ENCODE data around the gene DNM1. TPM values are rescaled to one million over a fixed set of nuclear protein-coding genes. Genes with fewer than 3 reads are reported as not detected.

DNM1 gene
- total and polyA plus RNA-seq, 2 of the 8 experiments (the other 6 are each of a cell fraction or from before 2014, with no cell fraction given): 34.3 to 62.7 TPM

DNA sequence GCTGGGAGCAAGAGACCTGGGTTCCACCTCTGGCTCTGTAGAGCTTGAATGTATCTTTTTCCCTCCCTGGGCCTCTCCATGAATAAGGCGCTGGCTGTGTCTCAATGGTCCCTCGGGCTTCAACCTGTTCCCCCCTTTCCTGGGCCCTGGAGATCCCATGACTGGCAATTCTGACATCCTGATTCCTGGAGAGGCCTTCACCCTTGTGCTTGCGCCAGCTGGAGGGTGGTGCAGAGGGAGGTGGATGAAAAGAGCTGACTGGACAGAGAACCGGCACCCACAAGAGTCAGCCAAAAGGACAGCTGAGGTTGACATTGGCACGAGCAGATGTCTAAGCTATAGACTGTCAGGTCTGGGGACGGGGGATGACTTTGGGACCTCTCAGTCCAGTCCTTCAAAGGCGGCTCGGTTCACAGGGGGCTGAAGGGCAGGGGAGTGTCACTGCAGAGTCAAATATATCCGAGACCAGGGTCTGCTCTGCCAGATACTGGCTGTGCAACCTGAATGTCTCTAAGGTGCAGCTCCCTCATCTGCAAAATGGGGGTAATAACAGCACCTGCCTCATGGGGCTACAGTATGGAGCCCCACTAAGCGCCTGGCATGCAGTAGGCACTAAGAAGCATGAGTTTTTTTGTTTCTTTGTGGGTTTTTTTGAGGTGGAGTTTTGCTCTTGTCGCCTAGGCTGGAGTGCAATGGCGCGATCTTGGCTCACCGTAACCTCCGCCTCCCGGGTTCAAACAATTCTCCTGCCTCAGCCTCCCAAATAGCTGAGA, 13.8 kb downstream of the DNM1 start (continued):
- TF ChIP-seq, protein P1, sequence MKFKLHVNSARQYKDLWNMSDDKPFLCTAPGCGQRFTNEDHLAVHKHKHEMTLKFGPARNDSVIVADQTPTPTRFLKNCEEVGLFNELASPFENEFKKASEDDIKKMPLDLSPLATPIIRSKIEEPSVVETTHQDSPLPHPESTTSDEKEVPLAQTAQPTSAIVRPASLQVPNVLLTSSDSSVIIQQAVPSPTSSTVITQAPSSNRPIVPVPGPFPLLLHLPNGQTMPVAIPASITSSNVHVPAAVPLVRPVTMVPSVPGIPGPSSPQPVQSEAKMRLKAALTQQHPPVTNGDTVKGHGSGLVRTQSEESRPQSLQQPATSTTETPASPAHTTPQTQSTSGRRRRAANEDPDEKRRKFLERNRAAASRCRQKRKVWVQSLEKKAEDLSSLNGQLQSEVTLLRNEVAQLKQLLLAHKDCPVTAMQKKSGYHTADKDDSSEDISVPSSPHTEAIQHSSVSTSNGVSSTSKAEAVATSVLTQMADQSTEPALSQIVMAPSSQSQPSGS (IDR thresholded peaks at IDR 0.05; ENCODE audit: low read length): no peak
- no peak for TF ChIP-seq MAFK (IDR thresholded peaks at IDR 0.05; ENCODE audit: low read depth, low read length)
- TF ChIP-seq RNF2 (IDR thresholded peaks at IDR 0.05; ENCODE audit: borderline replicate concordance, low read depth, low read length, missing control alignments, poor library complexity, severe bottlenecking): no peak
- no peak for TF ChIP-seq KDM4A (IDR thresholded peaks at IDR 0.05; ENCODE audit: low read depth, low read length, severe bottlenecking)
